Urothelium cell line (cell line): ENCODE data around the gene PLEKHA1.

Experiments
- DNase-seq: peaks from one replicate; pipeline ENCODE4 v3.0.0; 2011; ENCODE audit warnings: low spot score, mixed read lengths
- FAIRE-seq: peaks from 2 replicates; lab custom pipeline; 2011; peaks lifted over from hg19 to GRCh38; lab: Jason Lieb, UNC

Gene PLEKHA1

GRCh38 chr10:122375679-122376160, 1.2 kb downstream of the PLEKHA1 start:
- no peak for DNase-seq

GRCh38 chr10:122376364-122376961, 2.0 kb downstream of the PLEKHA1 start:
- DNase-seq, result no peak
- no peak for FAIRE-seq

More at GRCh38 chr10:122375679-122376160, 1.2 kb downstream of the PLEKHA1 start:
- no peak for FAIRE-seq

DNA sequence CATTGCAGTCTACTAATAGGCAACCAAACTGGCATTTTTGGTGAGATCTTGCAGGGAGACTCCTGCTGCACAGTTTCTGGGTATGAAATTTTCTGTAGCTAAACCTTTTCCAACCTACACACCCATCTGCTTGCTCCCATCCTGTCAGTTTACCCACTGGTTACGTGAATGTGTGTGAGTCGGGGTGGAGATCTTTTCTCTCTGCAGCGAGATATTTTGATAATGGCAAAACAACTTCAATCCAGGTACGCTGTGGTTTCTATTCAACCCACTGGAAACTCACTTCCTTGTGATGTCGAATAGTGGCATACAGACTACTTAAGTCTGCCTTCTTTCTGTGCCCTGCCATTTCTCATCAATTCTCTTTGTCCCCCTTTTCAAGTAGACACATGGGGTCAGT, 4.5 kb downstream of the PLEKHA1 start:
- no peak for FAIRE-seq
- DNase-seq, result no peak

DNA sequence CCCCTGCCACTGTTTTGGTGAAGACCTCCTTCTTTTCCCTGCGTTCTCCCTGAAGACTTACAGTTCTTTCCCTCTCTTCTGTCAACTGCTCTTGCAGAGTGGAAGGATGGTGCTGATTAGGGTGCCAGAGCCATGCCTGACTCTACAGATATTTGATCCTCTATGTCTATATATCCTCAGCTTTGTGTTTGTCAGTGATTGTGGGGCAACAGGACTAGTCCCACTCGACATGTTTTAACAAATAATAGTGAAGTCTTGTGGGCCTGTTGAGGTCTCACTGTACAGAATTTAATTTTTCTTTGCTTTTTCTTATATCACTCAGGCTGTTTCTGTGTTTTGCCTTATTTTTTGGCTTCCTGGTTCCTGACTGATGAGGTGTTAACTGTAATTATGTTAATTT, 5.0 kb downstream of the PLEKHA1 start:
- DNase-seq (no peak), FAIRE-seq (no peak)

DNA sequence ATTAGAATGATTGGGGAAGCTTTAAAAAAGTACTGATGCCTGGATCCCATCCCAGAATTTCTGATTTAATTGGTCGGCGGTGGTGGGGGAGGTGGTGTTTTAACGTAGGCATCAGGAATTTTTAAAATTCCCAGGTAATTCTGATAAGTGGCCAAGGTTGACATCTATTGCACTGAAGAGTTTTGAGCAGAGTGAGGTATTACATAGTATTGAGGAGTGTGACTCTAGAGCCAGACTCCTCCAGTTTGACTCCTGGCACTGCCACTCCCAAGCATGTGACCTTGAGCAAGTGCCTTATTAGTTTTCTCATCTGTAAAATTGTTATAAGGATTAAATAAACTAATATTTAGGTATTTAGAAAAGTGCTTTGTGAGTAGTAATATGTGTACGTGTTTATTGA, 6.2 kb downstream of the PLEKHA1 start:
- DNase-seq (no peak), FAIRE-seq (no peak)

DNA sequence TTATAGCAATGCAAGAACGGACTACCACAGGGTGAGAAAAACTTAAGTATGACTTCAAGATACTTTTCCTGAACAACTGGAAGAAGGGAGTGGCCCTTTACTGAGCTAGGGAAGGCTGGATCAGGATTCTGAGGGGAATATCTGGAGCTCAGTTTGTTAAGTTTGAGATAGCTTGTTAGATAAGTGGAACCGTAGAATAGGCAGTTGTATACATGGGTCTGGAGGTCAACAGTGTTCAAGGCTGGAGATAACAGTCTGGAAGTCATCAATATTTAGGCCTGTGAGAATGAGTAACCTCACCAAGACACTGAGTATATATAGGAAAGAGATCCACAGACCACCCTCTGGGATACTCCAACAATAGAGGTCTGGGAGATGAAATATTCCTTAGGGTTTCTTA, 7.2 kb downstream of the PLEKHA1 start:
- DNase-seq (no peak), FAIRE-seq (no peak)

- no peak for FAIRE-seq
- DNase-seq, result no peak
Observed at GRCh38 chr10:122386514-122386913, 12.0 kb downstream of the PLEKHA1 start.

DNA sequence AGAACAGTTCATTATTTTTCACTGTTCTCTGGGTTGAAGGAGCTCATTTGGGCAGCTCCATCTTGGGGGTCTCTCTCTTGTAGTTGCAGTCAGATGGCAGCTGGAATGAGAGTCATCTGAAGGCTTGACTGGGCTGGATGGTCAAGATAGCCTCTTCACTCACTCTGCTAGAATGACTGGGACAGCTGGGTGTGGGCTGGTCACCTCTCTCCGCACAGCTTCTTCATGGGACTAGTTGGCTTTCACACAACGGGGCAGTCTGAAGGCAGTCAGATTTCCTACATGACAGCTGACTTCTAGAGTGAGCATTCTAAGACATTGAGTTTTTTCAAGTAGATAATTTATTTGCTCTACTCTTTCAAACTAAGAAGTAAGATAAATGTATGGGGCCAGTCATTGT, 13.1 kb downstream of the PLEKHA1 start:
- FAIRE-seq (no peak), DNase-seq (no peak)

DNA sequence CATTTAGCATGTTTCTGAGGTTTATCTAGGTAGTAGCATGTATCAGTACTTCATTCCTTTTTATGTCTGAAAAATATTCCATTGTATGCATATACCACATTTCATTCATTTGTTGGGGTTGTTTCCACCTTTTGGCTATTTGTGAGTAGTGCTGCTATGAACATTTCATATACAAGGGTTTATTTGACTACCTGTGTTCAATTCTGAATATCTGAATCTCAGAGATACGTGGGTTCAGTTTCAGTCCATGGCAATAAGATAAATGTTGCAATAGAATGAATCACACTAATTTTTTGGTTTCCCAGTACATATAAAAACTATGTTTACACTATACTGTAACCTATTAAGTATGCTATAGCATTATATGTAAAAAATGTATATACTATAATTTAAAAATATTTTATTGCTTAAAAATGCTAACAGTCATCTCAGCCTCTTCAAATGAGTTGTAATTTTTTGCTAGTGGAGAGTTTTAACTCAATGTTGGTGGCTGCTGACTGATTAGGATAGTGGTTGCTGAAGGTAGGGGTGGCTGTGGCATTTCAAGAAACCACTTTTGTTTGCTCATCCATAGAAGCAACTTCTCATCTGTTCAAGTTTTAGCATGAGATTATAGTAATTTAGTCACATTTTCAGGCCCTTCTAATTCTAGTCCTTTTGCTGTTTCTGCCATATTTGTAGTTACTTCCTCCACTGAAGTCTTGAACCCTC, 13.9 kb downstream of the PLEKHA1 start:
- no peak for DNase-seq
- no peak for FAIRE-seq

- DNase-seq, result no peak
- FAIRE-seq, result no peak
Observed at GRCh38 chr10:122390271-122390670, 15.8 kb downstream of the PLEKHA1 start.

GRCh38 chr10:122390679-122391078, 16.2 kb downstream of the PLEKHA1 start:
- no peak for DNase-seq
- FAIRE-seq, result no peak

- no peak for DNase-seq
- no peak for FAIRE-seq
Observed at GRCh38 chr10:122391875-122392274, 17.4 kb downstream of the PLEKHA1 start.

DNA sequence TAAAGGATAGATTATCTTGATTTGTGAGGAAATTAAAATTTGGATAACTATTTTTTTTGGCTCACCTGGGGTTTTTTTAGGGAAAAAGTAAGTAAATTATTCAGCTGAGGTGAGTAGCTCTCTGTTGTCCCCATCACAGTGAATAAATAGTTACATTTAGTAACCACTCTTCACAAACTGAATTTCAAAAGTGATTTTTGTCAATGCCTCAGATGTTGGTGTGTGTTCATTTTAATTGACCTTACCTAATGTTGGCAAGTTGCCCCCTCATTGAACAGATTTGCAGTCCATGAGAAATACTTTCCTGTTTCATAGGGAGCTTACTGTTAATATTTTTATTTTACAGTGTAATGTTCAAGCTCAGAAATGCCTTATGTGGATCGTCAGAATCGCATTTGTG, 18.3 kb downstream of the PLEKHA1 start:
- FAIRE-seq, result no peak
- DNase-seq, result no peak

- no peak for FAIRE-seq
Observed at GRCh38 chr10:122393288-122393687, 18.8 kb downstream of the PLEKHA1 start.

DNA sequence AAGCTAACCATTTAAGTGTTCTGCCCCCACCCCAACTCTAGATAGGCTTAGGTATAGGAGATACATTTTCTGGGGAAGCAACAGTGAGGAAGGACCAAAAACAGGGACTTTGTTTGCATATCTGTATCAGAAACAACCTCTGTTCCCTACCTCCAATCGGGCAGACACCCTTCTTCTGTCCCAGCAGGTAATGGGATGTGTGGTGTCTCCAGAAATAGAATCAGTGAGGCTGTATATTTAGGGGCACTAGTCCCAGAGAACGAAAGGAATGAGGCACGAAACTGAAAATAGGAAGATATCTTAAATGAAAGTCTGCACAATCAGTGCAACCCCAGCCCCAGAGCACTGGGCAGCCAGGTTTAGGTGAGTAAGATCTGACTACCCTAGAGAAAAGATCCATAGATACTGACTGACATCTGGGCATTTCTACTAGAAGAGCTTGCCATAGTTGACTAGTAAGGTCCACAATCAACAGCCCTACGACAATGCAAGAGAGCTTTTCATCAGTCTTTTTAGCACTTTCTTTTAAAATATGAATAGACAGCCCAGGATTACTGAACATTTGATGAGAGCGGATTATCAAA, 28.1 kb downstream of the PLEKHA1 start:
- FAIRE-seq, result no peak

More at GRCh38 chr10:122393288-122393687, 18.8 kb downstream of the PLEKHA1 start:
- DNase-seq, result no peak

GRCh38 chr10:122404576-122404975, 30.1 kb downstream of the PLEKHA1 start:
- no peak for DNase-seq
- no peak for FAIRE-seq

More for the DNA sequence above, 28.1 kb downstream of the PLEKHA1 start:
- no peak for DNase-seq

GRCh38 chr10:122407375-122408125, 33.0 kb downstream of the PLEKHA1 start:
- DNase-seq (no peak), FAIRE-seq (no peak)

- FAIRE-seq (no peak), DNase-seq (no peak)
Observed at GRCh38 chr10:122413327-122413726, 38.8 kb downstream of the PLEKHA1 start.

DNA sequence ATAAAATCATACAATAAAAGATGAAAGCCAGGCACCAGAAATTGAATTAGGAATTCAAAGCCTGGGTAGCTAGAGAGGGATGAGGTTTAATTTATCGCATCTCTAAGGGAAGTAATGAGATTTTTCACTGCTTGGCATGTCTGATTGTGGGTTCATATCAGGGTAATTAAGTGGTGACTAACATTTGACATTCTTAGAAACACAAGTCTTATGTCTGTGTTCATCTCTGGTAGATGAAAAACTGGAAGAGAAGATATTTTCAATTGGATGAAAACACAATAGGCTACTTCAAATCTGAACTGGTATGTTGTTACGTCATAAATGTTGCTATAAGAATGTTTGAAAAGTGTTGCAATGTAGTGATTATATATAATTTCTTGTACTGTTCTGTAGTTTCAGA, 43.2 kb downstream of the PLEKHA1 start:
- DNase-seq (no peak), FAIRE-seq (no peak)

GRCh38 chr10:122419016-122419415, 44.5 kb downstream of the PLEKHA1 start:
- no peak for FAIRE-seq
- no peak for DNase-seq

DNA sequence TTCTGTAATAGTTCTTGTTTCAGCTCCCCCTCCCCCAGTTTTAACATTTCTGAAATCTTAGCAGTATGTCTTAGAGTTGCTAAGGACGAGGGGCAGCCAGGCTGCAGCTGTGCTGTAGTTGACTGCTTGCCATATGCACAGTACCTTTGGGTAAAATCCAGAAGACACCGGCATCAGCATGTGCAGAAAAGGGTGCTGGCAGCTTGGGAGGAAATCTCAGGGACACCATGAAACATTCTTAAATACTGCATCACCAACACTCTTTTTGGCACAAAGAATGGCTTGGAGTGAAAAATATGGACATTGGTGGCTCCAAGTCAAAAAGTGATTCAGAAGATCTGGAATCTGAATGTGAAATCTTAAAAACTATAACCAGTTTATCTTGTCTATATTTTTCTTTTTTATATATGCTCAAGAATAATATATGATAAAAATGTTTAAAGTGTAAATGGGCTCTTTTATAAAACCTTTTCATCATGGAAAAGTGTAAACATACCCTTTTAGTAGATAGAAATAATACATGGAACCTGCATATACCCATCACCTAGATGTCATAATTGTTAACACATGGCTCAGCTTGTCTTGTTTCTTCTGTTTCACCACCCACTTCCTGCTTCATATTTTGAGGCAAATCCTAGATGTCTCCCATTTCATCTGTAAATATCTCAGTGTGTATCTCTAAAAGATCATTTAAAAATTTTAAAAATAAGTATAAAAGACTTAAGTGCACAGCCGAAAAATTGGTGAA, 45.5 kb downstream of the PLEKHA1 start:
- no peak for DNase-seq
- no peak for FAIRE-seq
